Measurements from ENCODE around the gene DDX23. TPM values are rescaled to one million over a fixed set of nuclear protein-coding genes. Genes with fewer than 3 reads are reported as not detected.

The DDX23 gene
- polyA plus RNA-seq, 2 of the 4 experiments (the other 2 are of a cell fraction), result 116 to 132 TPM

DNA sequence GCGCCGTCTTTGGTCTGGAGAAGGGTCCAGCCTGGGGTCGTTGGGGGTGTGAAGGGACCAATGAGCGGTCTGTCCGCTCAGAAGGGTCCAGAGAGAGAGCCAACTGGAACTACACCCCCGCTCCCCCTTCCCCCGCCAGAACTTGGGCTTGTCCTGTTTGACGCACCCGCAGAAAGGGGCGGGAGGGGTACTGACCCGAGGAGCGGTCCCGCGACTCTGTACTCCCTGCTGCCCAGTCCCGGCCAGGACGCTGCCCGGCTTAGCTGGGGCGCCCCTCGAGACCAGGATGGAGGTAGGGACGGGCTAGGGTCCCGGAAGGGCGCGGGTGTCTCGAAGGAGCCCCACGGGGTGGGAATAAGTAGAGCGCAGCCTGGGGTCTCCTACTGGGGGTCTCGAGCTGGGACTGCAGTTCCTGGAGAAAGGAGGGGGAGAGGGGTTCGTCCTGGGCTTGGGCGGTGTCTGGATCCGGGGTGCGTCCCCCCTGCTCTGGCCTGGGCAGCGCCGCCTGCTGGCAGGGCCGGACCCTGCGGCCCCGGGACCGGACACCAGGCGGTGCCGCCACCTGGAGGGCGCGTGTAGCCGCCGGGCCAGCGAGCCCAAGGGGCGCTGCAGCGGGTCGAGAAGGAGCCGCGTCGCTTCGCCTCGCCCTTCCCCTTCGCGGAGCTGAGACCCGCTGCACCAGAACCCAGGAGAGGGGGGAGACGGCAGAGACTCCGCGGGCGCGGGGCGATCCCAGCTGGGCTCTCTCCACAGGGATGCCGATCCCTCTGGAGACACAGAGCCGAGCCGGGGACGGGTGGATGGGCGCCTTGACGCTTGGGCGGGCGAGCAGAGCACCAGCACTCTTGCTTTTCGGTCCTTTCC, 37.5 kb downstream of the DDX23 start (continued):
- TF ChIP-seq EHMT2 (IDR thresholded peaks at IDR 0.05; ENCODE audit: low read depth) (no peak), HEYL (CRISPR knock-in tag; IDR thresholded peaks at IDR 0.05) (no peak), NR3C1 (IDR thresholded peaks at IDR 0.05) (no peak), POLR2AphosphoS2 (conservative IDR thresholded peaks at IDR 0.05; ENCODE audit: low read length) (no peak), FOSL2 (IDR thresholded peaks at IDR 0.05) (no peak), FOSL2 (CRISPR knock-in tag; IDR thresholded peaks at IDR 0.05) (no peak), RFX5 (IDR thresholded peaks at IDR 0.05) (no peak), POLR2A (IDR thresholded peaks at IDR 0.05; ENCODE audit: low read length) (peak; percentile 46), CBX8 (IDR thresholded peaks at IDR 0.05) (no peak), JUNB (IDR thresholded peaks at IDR 0.05) (no peak), TFCP2L1 (CRISPR knock-in tag; IDR thresholded peaks at IDR 0.05) (no peak), RARB (CRISPR knock-in tag; IDR thresholded peaks at IDR 0.05) (no peak)
- TF ChIP-seq, protein P1, sequence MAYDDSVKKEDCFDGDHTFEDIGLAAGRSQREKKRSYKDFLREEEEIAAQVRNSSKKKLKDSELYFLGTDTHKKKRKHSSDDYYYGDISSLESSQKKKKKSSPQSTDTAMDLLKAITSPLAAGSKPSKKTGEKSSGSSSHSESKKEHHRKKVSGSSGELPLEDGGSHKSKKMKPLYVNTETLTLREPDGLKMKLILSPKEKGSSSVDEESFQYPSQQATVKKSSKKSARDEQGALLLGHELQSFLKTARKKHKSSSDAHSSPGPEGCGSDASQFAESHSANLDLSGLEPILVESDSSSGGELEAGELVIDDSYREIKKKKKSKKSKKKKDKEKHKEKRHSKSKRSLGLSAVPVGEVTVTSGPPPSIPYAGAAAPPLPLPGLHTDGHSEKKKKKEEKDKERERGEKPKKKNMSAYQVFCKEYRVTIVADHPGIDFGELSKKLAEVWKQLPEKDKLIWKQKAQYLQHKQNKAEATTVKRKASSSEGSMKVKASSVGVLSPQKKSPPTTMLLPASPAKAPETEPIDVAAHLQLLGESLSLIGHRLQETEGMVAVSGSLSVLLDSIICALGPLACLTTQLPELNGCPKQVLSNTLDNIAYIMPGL (CRISPR knock-in tag; IDR thresholded peaks at IDR 0.05; ENCODE audit: borderline replicate concordance), result peak; percentile 93; the same call in 1 of the 2 replicates
- TF ChIP-seq, protein P2, sequence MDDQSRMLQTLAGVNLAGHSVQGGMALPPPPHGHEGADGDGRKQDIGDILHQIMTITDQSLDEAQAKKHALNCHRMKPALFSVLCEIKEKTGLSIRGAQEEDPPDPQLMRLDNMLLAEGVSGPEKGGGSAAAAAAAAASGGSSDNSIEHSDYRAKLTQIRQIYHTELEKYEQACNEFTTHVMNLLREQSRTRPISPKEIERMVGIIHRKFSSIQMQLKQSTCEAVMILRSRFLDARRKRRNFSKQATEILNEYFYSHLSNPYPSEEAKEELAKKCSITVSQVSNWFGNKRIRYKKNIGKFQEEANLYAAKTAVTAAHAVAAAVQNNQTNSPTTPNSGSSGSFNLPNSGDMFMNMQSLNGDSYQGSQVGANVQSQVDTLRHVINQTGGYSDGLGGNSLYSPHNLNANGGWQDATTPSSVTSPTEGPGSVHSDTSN (IDR thresholded peaks at IDR 0.05), result no peak
- TF ChIP-seq, protein P3, sequence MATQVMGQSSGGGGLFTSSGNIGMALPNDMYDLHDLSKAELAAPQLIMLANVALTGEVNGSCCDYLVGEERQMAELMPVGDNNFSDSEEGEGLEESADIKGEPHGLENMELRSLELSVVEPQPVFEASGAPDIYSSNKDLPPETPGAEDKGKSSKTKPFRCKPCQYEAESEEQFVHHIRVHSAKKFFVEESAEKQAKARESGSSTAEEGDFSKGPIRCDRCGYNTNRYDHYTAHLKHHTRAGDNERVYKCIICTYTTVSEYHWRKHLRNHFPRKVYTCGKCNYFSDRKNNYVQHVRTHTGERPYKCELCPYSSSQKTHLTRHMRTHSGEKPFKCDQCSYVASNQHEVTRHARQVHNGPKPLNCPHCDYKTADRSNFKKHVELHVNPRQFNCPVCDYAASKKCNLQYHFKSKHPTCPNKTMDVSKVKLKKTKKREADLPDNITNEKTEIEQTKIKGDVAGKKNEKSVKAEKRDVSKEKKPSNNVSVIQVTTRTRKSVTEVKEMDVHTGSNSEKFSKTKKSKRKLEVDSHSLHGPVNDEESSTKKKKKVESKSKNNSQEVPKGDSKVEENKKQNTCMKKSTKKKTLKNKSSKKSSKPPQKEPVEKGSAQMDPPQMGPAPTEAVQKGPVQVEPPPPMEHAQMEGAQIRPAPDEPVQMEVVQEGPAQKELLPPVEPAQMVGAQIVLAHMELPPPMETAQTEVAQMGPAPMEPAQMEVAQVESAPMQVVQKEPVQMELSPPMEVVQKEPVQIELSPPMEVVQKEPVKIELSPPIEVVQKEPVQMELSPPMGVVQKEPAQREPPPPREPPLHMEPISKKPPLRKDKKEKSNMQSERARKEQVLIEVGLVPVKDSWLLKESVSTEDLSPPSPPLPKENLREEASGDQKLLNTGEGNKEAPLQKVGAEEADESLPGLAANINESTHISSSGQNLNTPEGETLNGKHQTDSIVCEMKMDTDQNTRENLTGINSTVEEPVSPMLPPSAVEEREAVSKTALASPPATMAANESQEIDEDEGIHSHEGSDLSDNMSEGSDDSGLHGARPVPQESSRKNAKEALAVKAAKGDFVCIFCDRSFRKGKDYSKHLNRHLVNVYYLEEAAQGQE (IDR thresholded peaks at IDR 0.05), result no peak
- TF ChIP-seq, protein P4, sequence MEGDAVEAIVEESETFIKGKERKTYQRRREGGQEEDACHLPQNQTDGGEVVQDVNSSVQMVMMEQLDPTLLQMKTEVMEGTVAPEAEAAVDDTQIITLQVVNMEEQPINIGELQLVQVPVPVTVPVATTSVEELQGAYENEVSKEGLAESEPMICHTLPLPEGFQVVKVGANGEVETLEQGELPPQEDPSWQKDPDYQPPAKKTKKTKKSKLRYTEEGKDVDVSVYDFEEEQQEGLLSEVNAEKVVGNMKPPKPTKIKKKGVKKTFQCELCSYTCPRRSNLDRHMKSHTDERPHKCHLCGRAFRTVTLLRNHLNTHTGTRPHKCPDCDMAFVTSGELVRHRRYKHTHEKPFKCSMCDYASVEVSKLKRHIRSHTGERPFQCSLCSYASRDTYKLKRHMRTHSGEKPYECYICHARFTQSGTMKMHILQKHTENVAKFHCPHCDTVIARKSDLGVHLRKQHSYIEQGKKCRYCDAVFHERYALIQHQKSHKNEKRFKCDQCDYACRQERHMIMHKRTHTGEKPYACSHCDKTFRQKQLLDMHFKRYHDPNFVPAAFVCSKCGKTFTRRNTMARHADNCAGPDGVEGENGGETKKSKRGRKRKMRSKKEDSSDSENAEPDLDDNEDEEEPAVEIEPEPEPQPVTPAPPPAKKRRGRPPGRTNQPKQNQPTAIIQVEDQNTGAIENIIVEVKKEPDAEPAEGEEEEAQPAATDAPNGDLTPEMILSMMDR (IDR thresholded peaks at IDR 0.05), result peak; percentile 99
- TF ChIP-seq, protein P5, sequence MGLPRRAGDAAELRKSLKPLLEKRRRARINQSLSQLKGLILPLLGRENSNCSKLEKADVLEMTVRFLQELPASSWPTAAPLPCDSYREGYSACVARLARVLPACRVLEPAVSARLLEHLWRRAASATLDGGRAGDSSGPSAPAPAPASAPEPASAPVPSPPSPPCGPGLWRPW (IDR thresholded peaks at IDR 0.05), result no peak
- TF ChIP-seq, protein P6, sequence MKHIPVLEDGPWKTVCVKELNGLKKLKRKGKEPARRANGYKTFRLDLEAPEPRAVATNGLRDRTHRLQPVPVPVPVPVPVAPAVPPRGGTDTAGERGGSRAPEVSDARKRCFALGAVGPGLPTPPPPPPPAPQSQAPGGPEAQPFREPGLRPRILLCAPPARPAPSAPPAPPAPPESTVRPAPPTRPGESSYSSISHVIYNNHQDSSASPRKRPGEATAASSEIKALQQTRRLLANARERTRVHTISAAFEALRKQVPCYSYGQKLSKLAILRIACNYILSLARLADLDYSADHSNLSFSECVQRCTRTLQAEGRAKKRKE (CRISPR knock-in tag; IDR thresholded peaks at IDR 0.05; ENCODE audit: low read depth), result no peak
